ENCODE measurements around the gene FGD4.
"Not testable (repeated sequence)": the region's sequence is repeated elsewhere in the genome, so short reads cannot be mapped to it uniquely, and the experiment has no call there.

Gene FGD4

GRCh38 chr12:32516230-32516629 lies 116.9 kb downstream of the FGD4 start:
- no peak for DNase-seq (ENCODE audit: low read depth in 3 of 3, low spot score in 1 of 3)

GRCh38 chr12:32517966-32518365 lies 118.6 kb downstream of the FGD4 start:
- no peak for DNase-seq (ENCODE audit: low read depth in 3 of 3, low spot score in 1 of 3)

- no peak for DNase-seq (ENCODE audit: low read depth in 3 of 3, low spot score in 1 of 3)
These were observed 119.7 kb downstream of the FGD4 start for GRCh38 chr12:32519047-32519446.

GRCh38 chr12:32522331-32523221 lies 123.2 kb downstream of the FGD4 start:
- DNase-seq (ENCODE audit: low read depth in 3 of 3, low spot score in 1 of 3): no peak

GRCh38 chr12:32525802-32526201 lies 126.4 kb downstream of the FGD4 start:
- not testable (repeated sequence) for DNase-seq (ENCODE audit: low read depth in 3 of 3, low spot score in 1 of 3)

- not testable (repeated sequence) for DNase-seq (ENCODE audit: low read depth in 3 of 3, low spot score in 1 of 3)
These were observed 127.0 kb downstream of the FGD4 start for GRCh38 chr12:32526343-32526742.

- no peak for DNase-seq (ENCODE audit: low read depth in 3 of 3, low spot score in 1 of 3)
These were observed 133.1 kb downstream of the FGD4 start for GRCh38 chr12:32532422-32532821.

- no peak for DNase-seq (ENCODE audit: low read depth in 3 of 3, low spot score in 1 of 3)
These were observed 133.6 kb downstream of the FGD4 start for GRCh38 chr12:32532951-32533350.

GRCh38 chr12:32533506-32533905 lies 134.1 kb downstream of the FGD4 start:
- DNase-seq (ENCODE audit: low read depth in 3 of 3, low spot score in 1 of 3): not testable (repeated sequence)

- no peak for DNase-seq (ENCODE audit: low read depth in 3 of 3, low spot score in 1 of 3)
These were observed 134.7 kb downstream of the FGD4 start for GRCh38 chr12:32533971-32534590.

GRCh38 chr12:32534698-32535097 lies 135.3 kb downstream of the FGD4 start:
- DNase-seq (ENCODE audit: low read depth in 3 of 3, low spot score in 1 of 3): no peak

- no peak for DNase-seq (ENCODE audit: low read depth in 3 of 3, low spot score in 1 of 3)
These were observed 136.1 kb downstream of the FGD4 start for GRCh38 chr12:32535288-32535999.

GRCh38 chr12:32536000-32536345 lies 136.6 kb downstream of the FGD4 start:
- no peak for DNase-seq (ENCODE audit: low read depth in 3 of 3, low spot score in 1 of 3)

GRCh38 chr12:32541754-32542374 lies 142.5 kb downstream of the FGD4 start:
- DNase-seq (ENCODE audit: low read depth in 3 of 3, low spot score in 1 of 3): no peak

GRCh38 chr12:32542428-32543229 lies 143.3 kb downstream of the FGD4 start:
- no peak for DNase-seq (ENCODE audit: low read depth in 3 of 3, low spot score in 1 of 3)

- DNase-seq (ENCODE audit: low read depth in 3 of 3, low spot score in 1 of 3): no peak
These were observed 145.5 kb downstream of the FGD4 start for GRCh38 chr12:32544893-32545292.

GRCh38 chr12:32545413-32545980 lies 146.1 kb downstream of the FGD4 start:
- DNase-seq (ENCODE audit: low read depth in 3 of 3, low spot score in 1 of 3): no peak

GRCh38 chr12:32546272-32546671 lies 146.9 kb downstream of the FGD4 start:
- no peak for DNase-seq (ENCODE audit: low read depth in 3 of 3, low spot score in 1 of 3)

GRCh38 chr12:32548691-32549281 lies 149.4 kb downstream of the FGD4 start:
- no peak for DNase-seq (ENCODE audit: low read depth in 3 of 3, low spot score in 1 of 3)

GRCh38 chr12:32549675-32550079 lies 150.3 kb downstream of the FGD4 start:
- no peak for DNase-seq (ENCODE audit: low read depth in 3 of 3, low spot score in 1 of 3)
